ENCODE data around the gene NSMF.
"Not testable (repeated sequence)": the region's sequence is repeated elsewhere in the genome, so short reads cannot be mapped to it uniquely, and the experiment has no call there.

Gene NSMF

GRCh38 chr9:137475666-137476065 is 16.5 kb upstream of the NSMF start:
- DNase-seq: no peak

GRCh38 chr9:137474271-137474670 is 15.1 kb upstream of the NSMF start:
- no peak for DNase-seq

DNA sequence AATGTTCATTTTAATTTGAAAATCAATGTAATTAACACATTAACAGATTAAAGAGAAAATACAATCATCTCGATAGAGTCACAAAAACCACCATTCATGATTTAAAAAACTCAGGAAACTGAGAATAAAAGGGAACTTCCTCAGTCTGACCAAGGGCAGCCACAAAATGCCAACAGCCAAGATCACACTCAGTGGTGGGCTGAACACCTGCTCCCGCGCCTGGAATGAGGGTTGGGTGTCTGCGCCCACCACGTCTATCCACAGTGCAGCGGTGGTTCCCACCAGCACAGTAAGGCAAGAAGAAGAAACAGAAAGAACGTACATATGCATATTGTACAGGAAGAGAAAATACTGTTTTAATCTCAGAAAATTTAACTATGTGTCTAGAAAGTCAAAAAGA is 11.7 kb upstream of the NSMF start:
- no peak for DNase-seq

GRCh38 chr9:137467896-137468295 is 8.8 kb upstream of the NSMF start:
- DNase-seq: no peak

GRCh38 chr9:137467161-137467581 is 8.0 kb upstream of the NSMF start:
- DNase-seq: no peak

GRCh38 chr9:137466389-137467085 is 7.4 kb upstream of the NSMF start:
- DNase-seq: not testable (repeated sequence)

DNA sequence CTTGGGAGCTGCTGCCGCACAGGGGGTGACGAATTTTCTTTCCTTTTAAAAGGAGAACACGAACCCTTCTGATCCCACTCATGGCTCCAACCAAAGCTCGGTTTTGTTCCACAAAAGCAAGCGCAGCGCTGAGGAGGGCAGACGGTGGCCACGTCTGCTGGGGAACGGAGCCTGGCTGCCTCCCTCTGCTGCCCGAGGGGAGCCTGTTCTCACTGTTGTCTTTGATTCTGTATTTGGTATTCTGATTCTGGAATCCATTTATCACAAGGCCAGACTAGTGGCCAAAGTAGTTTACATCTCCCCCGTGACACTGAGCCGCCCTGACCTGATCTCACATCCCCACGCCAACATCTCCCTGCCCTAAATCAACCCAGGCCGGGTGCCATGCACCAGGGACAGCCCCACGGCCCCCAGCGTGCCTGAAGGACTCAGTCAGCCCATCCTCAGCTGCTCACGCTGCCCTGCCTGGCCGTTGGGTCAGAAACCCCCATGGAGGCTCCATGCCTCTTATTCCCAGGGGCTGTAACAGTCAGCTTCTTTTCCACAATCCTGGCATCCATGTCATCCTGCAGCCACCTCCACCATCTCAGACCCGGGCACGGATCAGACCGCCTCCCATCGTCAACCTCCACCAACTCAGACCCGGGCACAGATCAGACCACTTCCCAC is 6.7 kb upstream of the NSMF start:
- no peak for DNase-seq

GRCh38 chr9:137465000-137465719 is 6.0 kb upstream of the NSMF start:
- DNase-seq: no peak

DNA sequence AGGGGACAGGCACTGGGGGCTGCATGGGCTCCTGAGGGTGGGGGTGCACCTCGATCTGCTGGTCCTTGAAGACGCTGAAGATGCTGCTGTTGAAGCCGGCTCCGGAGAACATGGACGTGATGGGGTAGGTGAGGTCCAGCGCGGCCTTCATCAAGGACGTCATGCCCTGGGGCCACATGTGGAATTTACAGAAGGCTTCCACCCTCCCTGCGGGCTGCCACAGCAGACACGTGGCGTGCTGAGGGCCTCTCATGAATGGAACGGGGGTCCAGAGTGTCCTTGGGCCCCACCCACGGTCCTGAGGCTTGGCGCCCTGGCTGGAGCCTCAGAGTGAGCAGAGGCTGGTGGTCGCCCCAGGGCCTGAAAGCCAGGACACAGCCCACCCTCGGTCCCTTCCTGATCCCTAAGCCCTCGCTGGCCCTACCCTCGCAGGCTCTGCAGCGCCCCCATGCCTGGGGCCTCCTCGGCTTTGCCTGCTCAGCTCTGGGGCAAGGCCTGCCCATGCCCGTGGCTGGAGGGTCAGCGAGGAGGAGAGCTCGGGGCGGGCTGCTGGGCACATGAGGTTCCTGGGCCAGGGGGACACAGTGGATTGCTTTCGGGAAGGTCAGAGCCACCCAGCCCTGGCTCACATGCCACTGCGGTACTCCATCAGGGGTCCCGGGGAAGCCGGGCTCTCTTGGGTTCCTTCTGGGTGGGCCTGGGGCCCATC is 5.3 kb upstream of the NSMF start:
- DNase-seq: no peak

GRCh38 chr9:137463931-137464290 is 4.8 kb upstream of the NSMF start:
- DNase-seq: no peak

DNA sequence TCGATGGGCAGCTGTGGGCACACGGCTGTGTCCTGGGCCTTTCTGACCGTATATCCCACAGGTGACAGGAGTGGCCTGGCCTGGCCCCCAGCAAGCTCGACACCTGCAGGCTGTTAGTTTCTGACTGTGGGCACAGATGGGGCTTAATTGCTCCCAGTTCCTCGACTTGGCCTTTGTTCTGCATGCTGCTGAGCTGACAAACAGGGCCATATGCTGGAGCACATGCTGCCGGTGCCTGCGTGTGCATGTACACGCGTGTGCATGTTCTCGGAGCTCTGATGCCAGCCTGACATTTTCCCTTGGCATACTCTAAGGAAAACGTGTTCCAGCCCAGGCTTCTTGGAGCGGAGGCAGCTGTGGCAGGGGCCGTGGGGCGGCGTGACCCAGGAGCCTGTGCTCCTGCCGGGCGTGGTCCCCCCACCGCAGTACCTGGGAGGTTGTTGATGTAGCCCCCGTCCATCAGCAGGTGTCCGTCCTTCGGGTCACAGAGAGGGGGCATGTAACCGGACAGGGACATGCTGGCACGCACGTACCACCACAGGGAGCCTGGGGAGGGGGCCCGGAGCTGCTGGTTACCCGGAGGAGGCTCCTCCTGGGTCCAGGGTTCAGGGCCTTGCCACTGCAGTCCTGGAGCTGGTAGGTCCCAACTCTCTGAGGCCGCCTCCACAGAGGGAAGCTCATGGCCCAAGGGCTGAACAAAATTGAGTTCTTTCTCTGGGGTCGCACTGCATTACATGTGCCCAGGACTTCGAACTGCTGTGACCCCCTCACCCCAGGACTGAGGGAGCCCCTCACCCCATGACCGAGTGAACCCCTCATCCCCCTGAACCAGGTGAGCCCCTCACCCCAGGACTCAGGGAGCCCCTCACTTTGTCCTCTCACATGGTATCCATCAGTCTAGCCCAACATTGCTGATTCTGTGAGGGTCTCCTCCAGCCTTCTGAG is 4.1 kb upstream of the NSMF start:
- DNase-seq: no peak

GRCh38 chr9:137462396-137462985 is 3.4 kb upstream of the NSMF start:
- DNase-seq: no peak

GRCh38 chr9:137461663-137462395 is 2.7 kb upstream of the NSMF start:
- DNase-seq: no peak

GRCh38 chr9:137461316-137461662 is 2.2 kb upstream of the NSMF start:
- no peak for DNase-seq

- no peak for DNase-seq
These were observed 1.5 kb upstream of the NSMF start for GRCh38 chr9:137460363-137461315.

DNA sequence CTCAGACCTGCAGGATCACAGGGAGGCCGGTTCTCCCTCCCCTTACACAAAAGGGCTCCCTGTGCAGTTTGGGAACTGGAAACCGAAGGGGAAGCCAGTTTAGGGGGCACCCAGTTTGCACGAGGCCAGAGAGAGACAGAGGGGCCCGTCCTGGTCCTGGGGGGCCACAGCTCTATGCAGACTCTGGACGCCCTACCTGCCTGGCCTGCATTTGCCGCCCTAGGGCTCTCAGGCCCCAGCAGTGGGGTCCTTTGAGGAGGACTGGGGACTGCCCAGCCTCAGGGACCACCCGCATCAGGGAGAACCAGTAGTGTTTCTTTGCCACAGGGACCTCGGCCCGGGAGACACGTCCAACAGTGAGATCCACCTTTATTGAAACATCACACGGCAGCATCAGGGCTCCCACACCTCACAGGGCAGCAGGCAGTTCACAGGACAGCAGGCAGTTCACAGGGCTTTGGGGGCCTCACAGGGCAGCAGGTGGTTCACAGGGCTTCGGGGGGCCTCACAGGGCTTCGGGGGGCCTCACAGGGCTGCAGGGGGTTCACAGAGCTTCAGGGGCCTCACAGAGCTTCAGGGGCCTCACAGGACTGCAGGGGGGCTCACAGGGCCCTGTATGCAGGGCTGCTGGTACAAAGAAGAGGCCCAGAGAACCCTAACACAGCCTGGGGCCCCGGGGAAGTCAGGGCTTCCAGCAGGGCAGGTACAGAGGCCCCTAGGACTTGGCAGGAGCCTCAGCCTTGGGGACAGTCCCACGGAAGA is 648 bp upstream of the NSMF start:
- no peak for DNase-seq

DNA sequence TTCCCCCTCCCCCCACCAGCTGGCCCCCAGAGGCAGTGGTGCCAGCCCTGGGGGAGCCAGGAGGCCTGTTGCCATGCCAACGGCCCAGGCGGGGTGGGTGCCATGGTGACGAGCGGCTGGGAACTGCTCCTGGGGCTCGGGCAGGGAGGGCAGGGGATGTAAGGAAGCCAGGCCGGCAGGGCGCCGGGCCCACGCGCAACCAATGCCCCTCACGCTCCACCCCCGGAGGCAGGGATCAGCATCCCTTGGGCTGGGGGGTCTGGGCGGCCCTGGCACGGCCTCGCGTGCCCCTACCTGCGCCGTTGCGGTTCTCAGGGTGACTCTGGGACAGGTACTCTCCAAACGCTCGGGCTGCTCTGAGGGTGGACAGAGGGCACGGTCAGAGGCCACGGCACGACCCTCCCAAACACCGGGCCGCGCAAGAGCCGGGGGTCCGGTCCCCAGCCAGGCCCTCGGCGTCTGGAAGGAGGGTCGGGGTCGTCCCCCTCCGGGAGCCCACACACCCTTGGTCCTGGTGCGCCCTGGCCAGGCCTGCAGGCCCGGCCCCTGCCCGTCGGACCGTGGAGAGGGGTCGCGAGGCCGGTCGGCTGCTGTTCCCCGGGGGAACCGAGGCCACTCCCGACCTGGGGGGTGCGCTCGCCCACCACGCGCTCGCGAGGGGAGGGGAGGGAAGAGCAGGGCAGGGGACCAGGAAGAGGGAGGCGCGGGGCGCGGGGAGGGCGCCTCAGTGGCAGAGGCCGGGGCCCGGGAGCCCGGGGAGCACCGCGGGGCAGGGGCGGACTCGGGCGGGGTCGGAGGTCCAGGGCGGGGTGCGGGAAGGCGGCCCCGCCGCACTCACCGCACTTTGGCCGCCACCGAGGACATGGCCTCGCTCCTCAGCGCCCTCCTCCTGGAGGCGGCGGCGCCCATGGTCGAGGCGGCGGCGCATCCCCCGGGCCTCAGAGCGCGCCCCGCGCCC is 661 bp downstream of the NSMF start:
- DNase-seq: no peak

Measured in HCEC 1CT (cell line).